ENCODE data around the gene PCDHGA6. TPM values are rescaled to one million over a fixed set of nuclear protein-coding genes. Genes with fewer than 3 reads are reported as not detected.

PCDHGA6 gene
- total and polyA plus RNA-seq, 2 of the 8 experiments (the other 6 are each of a cell fraction or from before 2014, with no cell fraction given), result 1.4 to 2.0 TPM

DNA sequence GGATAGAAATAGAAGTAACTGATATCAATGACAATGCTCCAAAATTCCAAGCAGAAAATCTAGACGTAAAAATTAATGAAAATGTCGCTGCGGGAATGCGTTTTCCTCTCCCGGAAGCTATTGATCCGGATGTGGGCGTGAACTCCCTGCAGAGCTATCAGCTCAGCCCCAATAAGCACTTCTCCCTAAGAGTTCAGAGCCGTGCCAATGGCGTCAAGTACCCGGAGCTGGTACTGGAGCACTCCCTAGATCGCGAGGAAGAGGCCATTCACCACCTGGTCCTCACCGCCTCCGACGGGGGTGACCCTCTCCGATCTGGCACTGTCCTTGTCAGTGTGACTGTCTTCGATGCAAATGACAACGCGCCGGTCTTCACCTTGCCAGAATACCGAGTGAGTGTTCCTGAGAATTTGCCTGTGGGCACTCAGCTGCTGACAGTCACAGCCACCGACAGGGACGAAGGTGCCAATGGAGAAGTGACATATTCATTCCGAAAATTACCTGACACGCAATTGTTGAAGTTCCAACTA lies 39.9 kb downstream of the PCDHGA6 start:
- Histone ChIP-seq H3K23me2 (ENCODE audit: low read depth, low read length) (no peaks in the 10 kb centered on the region), H2BK5ac (ENCODE audit: low read depth, low read length) (no peak overlapping the region), H3K36me3 (ENCODE audit: control insufficient read depth in 2 of 4, insufficient read depth in 4 of 4, low read length in 3 of 4) (peaks cover 0 to 3% (median 0%) of the 10 kb centered on the region in 4 experiments; a peak in 1 of 8 replicates), H2BK15ac (ENCODE audit: low read length) (peak overlapping the region; percentile 81; the same call in 1 of the 2 replicates), H3K23ac (ENCODE audit: insufficient read length) (no peak overlapping the region), H2AK5ac (ENCODE audit: low read depth, low read length) (peak overlapping the region; percentile 75; the same call in 1 of the 2 replicates), H2AFZ (ENCODE audit: low read length) (0 out of 2 replicates have a peak overlapping the region, but pooled peaks have one; percentile 21), H3K4me3 (ENCODE audit: extremely low read depth in 1 of 4, insufficient read depth in 2 of 4, low read depth in 3 of 4, low read length in 4 of 4) (peak overlapping the region; percentile 66 to 82 (median 78)), H2BK120ac (replicated peaks; ENCODE audit: low read depth, low read length) (no peak overlapping the region), H3K27ac (ENCODE audit: low read depth, low read length) (no peak overlapping the region), H2BK12ac (ENCODE audit: low read depth, low read length) (no peak overlapping the region), H3K18ac (ENCODE audit: extremely low read depth, low read length) (no peak overlapping the region), H3K79me2 (ENCODE audit: control insufficient read depth in 1 of 2, insufficient read depth in 2 of 2, low read length in 2 of 2) (no peaks in the 10 kb centered on the region), H3K14ac (ENCODE audit: insufficient read length) (no peak overlapping the region), H4K5ac (ENCODE audit: insufficient read length, low read depth, low read length) (no peak overlapping the region), H3K9ac (replicated peaks in 1 of 4; ENCODE audit: extremely low read depth in 1 of 4, low read depth in 3 of 4, low read length in 3 of 4) (peak overlapping the region in 3 of 4 experiments; percentile 32 to 42 (median 38); a peak in 3 of 7 replicates), H3K27me3 (replicated peaks in 1 of 4; ENCODE audit: control insufficient read depth in 3 of 4, extremely low read depth in 1 of 4, insufficient read depth in 3 of 4, low read length in 3 of 4) (peaks cover 0 to 13% (median 7%) of the 10 kb centered on the region in 4 experiments; a peak in 6 of 7 replicates), H3K56ac (replicated peaks; ENCODE audit: insufficient read length, low read depth, low read length) (no peak overlapping the region), H2BK20ac (ENCODE audit: low read length) (no peak overlapping the region), H3K9me3 (ENCODE audit: insufficient read depth in 2 of 2, low read depth in 1 of 2, low read length in 1 of 2) (peaks cover 5 to 8% of the 10 kb centered on the region in 2 experiments; a peak in 2 of 4 replicates), H4K91ac (replicated peaks; ENCODE audit: insufficient read length, low read length) (no peak overlapping the region), H4K8ac (ENCODE audit: extremely low read depth, insufficient read depth, low read length) (peak overlapping the region; percentile 38; the same call in 1 of the 2 replicates), H3K4me2 (ENCODE audit: insufficient read depth in 1 of 2, low read depth in 2 of 2, low read length in 2 of 2) (peak overlapping the region; percentile 65 to 80), H3K4me1 (replicated peaks in 1 of 4; ENCODE audit: control insufficient read depth in 3 of 4, insufficient read depth in 4 of 4, low read length in 3 of 4) (no peaks in the 10 kb centered on the region), H4K20me1 (replicated peaks in 1 of 2; ENCODE audit: control insufficient read depth in 1 of 2, insufficient read depth in 2 of 2, low read length in 2 of 2) (peaks cover 0 to 1% of the 10 kb centered on the region in 2 experiments), H3K4ac (replicated peaks; ENCODE audit: insufficient read length, low read depth, low read length) (no peak overlapping the region), H3K79me1 (ENCODE audit: low read depth, low read length) (no peaks in the 10 kb centered on the region)
- no peak for FAIRE-seq
- ChIA-PET CTCF (ENCODE audit: partially characterized antibody) (interaction anchor here (0.6 to 23.3 kb wide), 55 partner anchors 8 to 1614 kb away, joined by 3 to 1236 read pairs (median 9); partner anchors contain the start of genes PCDHB11, PCDHB12, PCDHB13 and PCDHB14), POLR2A (ENCODE audit: partially characterized antibody) (interaction anchor here (0.7 to 2.7 kb wide), 12 partner anchors 58 to 169 kb away, joined by 3 to 9 read pairs (median 4); partner anchors contain the start of gene PCDHB15)
- DNase-seq (ENCODE audit: low read depth in 1 of 2, low spot score in 2 of 2), result peak in 1 of 2 experiments; percentile 39
- WGBS, 2 experiments (ENCODE audit: extremely low coverage in 1 of 2, insufficient coverage in 1 of 2, insufficient read length in 1 of 2, insufficient replicate concordance in 2 of 2, low coverage in 1 of 2, low lambda C conversion rate in 2 of 2, missing lambda C conversion rate in 1 of 2), result 42% methylated on average over 25 of the region's 25 CpGs; no CpG with 5 or more reads in 1 of the 2 experiments
- TF ChIP-seq BRCA1 (IDR thresholded peaks at IDR 0.05; ENCODE audit: low read depth, low read length) (no peak), FOSL1 (IDR thresholded peaks at IDR 0.05; ENCODE audit: insufficient read depth, low read depth, low read length) (no peak)
- TF ChIP-seq, protein P1, sequence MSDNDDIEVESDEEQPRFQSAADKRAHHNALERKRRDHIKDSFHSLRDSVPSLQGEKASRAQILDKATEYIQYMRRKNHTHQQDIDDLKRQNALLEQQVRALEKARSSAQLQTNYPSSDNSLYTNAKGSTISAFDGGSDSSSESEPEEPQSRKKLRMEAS (IDR thresholded peaks at IDR 0.05), result peak; percentile 52

All from H1 (cell line).